ENCODE data around the gene UPF3B.
A peak's percentile ranks its signal among the peaks of the same experiment; 100 is the strongest.

Gene UPF3B

DNA sequence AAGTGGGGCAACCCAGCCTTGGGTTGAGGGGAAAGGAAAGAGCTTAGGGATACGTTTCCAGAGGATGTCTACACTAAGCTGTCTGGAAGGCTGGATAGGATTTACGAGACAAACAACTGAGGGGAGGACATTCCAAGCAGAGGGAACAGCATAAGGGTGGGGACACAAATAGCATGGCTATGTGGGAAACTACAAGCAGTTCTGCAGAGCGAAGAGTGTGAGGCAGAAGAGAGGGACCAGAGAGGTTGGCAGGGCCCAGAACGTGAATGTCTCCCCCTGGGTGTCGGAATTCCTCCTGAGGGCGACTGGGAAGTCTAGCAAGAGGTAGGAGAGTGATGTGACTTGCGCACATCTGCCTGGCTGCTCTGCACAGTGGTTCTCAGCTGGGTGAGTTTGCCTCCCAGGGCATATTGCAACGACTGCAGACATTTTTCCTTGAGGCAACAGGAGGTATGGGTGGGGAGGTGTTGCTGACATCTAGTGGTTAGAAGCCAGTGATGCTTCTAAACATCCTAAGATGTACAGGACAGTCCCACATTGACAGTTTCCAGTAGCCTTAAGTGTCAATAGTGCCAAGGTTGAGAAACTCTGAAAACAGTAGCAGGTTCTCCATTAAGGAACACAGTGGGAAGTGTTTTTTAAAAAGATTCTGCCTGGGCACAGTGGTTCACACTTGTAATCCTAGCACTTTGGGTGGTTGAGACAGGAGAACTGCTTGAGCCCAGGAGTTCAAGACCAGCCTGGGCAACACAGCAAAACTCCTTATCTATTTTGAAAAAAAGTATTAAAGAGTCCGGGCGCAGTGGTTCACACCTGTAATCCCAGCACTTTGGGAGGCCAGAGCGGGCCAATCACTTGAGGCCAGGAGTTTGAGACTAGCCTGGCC lies 28.0 kb upstream of the UPF3B start:
- TF ChIP-seq, protein P1, sequence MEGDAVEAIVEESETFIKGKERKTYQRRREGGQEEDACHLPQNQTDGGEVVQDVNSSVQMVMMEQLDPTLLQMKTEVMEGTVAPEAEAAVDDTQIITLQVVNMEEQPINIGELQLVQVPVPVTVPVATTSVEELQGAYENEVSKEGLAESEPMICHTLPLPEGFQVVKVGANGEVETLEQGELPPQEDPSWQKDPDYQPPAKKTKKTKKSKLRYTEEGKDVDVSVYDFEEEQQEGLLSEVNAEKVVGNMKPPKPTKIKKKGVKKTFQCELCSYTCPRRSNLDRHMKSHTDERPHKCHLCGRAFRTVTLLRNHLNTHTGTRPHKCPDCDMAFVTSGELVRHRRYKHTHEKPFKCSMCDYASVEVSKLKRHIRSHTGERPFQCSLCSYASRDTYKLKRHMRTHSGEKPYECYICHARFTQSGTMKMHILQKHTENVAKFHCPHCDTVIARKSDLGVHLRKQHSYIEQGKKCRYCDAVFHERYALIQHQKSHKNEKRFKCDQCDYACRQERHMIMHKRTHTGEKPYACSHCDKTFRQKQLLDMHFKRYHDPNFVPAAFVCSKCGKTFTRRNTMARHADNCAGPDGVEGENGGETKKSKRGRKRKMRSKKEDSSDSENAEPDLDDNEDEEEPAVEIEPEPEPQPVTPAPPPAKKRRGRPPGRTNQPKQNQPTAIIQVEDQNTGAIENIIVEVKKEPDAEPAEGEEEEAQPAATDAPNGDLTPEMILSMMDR (IDR thresholded peaks at IDR 0.05), result peak; percentile 58

DNA sequence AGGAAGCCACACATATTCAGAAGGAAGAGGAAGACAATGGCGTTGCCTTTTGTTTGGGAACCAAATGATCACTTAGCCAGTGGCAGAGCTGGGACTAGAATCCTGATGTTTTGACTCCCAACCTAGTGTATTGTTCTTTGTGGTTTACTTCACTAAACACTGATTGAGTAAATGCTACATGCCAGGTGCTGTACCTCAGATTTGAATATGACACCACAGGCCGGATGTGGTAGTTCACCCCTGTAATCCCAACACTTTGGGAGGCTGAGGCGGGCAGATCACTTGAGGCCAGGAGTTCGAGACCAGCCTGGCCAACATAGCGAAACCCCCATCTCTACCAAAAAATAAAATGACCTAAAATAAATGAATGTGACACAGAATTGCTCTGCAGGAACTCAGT lies 27.3 kb upstream of the UPF3B start:
- TF ChIP-seq, protein P1 (IDR thresholded peaks at IDR 0.05), result no peak

DNA sequence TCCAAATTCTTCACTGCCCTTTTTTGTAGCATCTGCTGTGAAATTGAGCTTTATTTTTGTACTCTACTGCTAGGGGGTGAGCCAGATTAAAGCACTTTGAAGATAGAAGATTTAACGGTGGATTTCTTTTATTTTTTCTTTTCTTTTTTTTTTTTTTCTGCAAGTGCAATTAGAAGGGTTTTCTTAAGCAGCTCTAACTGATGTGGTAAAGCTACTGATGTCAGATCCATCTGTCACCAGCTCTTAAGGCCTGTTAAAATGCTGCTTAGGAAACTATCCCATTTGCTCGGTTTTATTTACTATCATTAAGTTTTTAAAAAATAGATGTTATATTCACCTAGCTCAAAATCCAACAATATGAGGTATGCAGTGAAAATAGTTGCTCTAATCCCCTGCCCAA lies 26.0 kb upstream of the UPF3B start:
- TF ChIP-seq, protein P1 (IDR thresholded peaks at IDR 0.05), result no peak

DNA sequence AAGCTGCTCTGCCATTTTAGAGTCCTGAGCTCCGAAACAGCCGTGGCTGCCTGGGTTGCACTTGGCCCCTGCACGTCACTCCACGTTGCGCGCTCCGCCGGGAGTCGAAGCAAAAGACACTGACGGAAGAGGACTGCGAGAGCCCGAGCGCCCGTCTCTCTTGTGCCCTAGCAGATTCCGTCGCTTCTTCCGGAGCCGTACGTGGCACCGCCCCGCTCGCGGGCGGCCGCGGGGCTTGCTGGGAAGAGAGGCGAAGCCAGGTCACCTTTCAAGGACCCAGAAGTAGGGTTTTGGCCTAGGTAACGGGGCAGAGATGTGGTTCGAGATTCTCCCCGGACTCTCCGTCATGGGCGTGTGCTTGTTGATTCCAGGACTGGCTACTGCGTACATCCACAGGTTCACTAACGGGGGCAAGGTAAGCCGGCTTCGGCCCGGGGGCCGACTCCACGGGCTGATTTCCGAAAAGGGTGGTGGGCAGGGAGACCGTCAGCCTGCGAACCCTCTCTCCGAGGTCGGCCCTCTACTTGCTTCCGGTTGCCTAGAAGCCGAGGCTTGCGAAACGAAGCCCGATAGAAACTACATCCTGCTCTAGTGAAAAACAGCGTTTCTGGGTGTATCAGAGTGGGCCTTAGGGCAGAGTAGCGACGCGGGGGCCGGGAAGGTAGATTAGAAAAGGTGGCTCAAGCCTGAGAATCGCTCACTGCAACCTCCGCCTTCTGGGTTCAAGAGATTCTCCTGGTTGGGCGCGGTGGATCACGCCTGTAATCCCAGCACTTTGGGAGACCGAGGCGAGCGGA lies 19.0 kb upstream of the UPF3B start, which contains the start of the genes NDUFA1 and RNF113A:
Gene NDUFA1, plus strand, starts transcription at position 234 of the 797 bp plus-strand sequence. Its CDS starts 80 bp downstream, at position 314.
Gene RNF113A, minus strand, starts transcription at position 135 of the 797 bp plus-strand sequence. Its CDS starts 120 bp downstream, at position 15.
- TF ChIP-seq, protein P1 (IDR thresholded peaks at IDR 0.05), result no peak

DNA sequence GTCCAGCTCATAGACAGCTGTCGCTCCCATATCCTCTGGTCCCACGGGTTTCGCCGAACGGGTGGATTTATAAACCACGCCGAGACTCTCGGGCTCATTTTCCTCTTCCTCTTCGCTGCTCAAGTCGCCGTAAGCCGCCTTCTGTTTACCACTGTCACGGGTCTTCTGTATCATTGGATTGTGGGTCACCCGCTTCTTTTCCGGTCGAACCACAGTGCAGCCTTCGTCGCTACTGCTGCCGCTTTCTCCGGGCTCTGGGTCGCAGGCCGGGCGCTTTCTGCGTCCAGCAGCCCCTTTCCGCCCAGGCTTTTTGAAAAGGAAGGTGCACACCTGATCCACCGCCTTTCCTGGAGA lies 18.5 kb upstream of the UPF3B start:
- TF ChIP-seq, protein P1 (IDR thresholded peaks at IDR 0.05), result no peak

DNA sequence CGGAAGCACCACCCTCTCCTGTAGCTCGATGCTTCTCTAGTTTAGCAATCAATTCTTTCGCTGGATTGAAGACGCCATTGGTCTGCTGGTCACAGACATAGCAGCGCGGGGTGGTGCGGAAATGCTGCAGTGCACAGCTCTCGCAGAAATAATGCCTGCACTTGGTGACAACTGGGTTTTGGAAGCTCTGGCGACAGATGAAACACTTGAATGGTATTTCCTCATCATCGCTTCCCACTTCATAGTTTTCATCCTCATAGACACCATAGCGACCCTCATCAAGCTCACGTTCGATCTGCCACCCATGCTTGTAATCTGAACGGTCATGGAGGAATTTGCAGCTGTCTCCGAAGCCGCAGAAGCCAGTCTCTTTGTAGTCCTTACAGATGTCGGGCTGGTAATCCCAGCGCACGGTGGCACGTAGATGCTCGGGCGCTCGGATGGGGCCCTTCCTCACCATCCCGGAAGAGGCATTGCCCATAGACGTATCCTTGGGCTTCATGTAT lies 17.9 kb upstream of the UPF3B start:
- TF ChIP-seq, protein P1 (IDR thresholded peaks at IDR 0.05), result no peak

DNA sequence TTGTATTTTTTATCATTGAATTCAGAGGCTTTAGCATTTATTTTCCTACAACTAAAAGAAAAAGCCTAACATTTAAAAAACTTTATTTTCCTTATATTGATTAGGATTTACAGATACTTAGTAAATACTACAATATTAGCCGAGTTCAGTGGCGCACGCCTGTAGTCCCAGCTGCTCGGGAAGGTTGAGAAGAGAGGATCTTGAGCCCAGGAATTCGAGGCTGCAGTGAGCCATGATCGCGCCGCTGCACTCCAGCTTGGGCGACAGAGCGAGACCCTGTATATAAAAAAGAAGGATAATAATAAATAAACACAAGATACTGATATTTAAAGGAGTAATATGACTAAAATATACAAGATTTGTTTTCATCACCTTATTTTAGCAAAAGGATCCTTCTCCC lies 681 bp upstream of the UPF3B start:
- TF ChIP-seq, protein P1 (IDR thresholded peaks at IDR 0.05), result no peak

Measured in LNCAP (cell line).